Right hindlimb (tissue), 1 donor: ENCODE measurements around the gene TST.

Source experiments
- DNase-seq: peaks from one replicate; pipeline ENCODE4 v3.0.0-alpha.2; 2018

Gene TST

DNA sequence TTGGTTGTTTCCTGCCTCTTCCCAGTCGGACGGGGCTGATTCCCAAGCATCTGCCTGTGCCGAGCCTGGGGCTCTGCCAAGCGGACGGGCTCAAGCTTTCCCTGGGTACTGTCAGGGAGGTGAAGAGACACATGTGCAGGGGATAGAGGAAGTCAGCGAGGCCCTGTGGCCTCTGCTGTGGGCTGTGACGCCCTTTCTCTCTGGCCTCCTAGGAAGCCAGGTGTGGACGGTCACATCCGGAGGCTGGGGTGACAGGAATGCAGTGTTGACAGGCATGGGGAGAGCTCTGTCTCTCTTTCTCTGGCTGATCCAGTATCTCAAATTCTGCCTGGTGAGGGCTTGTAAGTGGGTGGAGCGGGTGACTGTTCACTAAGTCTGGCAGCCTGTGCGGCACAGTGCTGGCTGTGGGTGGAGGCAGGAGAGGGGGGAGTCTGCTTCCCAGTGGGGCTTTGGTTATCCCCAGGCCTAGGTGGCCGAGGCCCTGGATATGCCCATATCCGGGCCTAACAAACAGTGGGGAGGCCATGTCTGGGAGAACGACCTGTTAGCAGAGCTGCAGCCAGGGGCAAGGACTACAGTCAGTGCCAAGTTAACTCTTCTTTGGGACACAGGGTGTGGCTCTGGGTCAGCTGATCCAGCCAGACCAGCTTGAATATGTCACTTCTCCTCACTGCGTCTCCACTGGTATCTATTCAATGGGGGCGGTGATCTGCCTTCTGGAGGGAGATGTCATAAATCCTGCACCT, 34.2 kb upstream of the TST start:
- DNase-seq: no peak

DNA sequence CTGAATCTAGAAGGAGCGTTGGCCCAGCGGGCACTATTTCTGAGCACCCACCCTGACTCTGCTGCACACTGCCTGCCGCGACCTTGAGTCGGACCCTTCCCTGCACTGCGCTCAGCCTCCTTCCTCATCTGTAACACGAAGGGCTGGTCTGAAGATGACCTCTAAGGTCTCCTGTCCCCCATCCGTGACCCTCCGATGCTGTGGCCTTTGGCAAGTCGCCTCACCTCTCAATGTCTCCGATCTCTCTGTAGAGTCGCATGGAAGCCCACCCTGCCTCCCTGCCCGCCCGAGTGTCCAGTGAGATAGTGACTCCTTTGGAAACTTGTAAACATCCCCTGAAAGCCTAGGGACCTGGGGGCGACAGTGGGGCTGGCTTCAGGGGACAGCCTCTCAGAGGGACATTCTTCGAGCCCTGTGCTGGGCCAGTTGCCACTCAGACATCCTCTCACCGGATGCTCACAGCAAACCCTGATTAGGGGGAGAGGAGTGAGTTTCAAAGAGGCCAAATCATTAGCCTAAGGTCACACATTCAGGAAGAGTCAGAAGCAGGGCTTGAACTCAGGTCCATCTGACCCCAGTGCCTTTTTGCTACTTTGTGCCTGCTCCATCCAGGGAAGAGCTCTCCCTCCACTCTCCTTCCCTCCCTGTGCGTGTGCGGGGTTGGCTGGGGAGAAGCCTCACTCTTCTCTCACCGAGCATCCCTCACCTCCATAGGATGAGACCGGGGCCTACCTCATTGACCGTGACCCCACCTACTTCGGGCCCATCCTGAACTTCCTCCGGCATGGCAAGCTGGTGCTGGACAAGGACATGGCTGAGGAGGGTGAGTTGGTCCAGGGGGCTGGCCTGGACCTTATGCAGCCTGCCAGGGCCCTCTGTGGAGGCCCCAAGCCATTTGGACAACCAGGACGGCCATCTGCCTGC, 33.4 kb upstream of the TST start:
- no peak for DNase-seq

DNA sequence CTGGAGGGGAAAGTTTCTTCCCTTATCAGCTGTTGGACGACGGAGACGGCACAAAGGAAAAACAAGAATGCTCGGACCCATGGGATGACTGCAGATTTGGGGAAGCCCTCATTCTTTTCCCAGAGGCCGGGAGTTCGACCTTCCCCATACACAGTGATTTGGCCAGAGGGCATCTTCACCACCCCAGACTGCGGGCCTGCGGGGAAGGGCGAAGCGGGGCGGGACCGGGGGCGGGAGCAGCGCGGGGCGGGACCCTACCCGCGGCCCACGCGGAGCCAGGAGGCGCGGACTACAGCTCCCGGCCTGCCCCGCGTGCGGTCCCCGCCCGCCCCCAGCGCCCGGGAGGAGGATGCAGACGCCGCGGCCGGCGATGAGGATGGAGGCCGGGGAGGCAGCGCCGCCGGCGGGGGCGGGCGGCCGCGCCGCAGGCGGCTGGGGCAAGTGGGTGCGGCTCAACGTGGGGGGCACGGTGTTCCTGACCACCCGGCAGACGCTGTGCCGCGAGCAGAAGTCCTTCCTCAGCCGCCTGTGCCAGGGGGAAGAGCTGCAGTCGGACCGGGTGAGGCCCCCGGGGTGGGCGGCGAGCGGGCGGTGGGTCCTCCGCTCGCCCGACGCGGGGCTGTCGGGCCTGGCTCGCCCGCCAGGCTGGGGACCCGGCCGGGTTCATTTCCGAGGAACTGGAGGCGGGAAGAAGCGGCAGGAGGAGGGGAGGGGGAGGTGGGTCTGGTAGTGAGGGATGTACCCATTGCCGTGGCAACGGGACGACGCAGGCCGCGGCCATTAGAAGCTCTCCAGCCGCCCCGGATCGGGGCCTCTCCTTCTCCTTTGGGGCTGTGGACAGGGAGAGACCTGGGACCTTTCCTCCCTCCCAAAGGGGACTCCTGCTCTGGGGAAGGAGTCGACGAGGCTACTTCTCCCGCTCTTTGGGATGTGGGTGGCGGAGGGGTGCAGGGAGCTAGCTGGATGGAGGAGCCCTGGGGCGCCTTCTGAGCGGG, 32.4 kb upstream of the TST start, which contains the start of gene KCTD17:
TSS of gene KCTD17 (plus strand) at position 352 of the 995 bp plus-strand sequence. CDS start at position 371, 19 bp downstream.
- DNase-seq: peak; percentile 86

DNA sequence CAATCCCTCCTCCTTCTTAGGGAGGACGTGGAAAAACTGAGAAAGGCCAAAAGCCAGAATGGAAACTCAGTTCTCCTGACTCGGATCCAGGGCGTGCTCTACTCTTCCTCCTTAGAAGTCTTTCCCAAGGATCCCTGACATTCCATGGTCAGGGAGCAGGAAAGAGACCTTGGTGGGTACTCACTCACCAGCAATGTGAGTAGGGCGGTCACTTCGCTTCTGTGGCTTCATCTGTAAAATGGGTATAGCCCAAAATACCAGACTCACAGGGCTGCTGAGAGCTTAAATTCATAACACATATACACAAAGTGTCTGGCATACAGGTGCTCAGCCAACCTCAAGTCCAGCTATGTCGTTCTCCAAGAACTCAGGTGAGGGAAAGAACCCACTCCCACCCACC, 31.7 kb upstream of the TST start:
- no peak for DNase-seq

DNA sequence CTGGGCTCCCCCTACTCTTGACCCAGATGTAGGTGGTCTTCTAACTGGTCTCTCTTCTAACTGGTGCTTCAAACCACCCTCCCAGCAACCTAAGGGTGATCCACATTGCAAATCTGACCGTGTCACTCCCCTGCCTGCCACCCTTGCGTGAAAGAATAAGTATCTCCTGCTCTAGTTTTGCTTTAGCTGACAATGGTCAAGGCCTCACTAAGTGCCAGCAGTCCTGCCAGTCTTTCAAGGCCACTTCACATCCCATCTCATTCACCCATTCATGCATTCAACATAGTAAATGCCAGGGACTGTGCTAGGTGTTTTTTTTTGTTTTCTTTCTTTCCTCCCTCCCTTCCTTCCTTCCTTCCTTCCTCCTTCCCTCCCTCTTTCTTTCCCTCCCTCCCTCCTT, 30.0 kb upstream of the TST start:
- DNase-seq: no peak

DNA sequence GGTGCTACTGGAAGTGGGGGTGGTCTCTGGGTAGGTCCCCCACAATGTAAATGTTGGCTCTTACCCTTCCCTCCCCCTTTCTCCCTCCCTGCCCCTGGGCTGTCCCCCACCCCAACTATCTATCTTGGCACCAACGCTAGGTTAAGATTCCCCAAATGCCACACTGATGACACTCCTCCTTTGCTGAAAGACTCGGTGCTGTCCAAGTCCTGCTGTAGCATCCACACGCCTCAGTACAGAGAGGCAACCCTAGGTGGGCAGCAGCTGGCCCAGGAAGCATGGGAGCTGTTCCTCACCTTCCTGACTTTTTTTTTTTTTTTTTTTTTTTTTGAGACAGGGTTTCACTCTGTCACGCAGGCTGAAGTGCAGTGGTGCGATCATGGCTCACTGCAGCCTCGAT, 28.9 kb upstream of the TST start:
- DNase-seq: no peak

DNA sequence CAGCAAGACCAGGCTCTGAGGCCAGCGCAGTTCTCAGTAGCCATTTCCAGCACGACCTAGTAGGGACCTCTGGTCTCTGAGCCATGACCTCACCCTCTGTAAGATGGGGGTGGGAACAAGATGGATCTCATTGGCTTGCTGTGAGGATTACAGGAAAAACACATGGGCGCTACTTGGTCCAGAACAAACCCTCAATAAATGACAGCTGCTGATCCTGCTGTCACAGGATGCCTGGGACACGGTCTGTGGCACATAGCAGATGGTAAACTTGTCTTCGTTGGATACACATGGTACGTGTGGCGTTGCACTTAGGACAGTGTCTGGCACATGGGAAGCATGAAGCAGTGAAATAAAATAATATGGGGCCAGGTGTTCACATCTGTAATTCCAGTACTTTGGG, 27.8 kb upstream of the TST start:
- no peak for DNase-seq

DNA sequence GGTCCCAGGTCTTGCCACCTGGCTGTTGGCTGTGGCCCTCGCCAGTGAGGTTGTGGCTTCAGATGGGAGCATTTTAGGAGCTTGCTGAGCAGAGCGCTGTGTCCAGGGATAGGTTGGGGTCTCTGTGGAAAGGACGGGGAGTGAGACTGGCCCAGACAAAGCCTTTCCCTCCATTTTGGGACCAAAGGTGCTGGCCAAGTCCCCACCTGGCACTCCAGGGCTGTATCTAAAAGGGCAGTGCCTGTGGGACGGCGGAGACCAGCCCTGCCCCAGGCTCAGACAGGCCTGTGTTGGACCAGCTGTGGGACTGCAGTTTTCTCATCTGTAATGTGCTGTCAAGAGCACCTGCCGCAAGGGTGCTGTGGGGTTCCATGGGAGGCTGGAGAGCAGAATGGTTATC, 27.3 kb upstream of the TST start:
- DNase-seq: no peak

DNA sequence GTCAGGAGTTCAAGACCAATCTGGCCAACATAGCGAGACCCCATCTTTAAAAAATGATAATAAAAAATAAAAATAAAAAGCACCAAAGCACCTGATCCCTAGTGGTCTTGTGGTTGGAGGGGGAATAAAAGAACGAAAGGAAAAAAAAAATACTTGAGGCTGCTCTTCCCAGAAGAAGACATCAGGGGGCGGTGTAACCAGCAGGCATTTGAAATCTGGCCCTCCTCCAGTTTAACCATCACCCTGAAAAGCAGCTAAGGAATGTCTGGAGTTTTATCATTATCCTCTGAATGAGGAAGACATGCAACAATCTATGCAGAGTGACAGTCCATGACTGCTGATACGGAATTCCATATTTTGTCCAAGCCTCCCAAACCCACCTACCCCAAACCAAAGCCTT, 26.7 kb upstream of the TST start:
- no peak for DNase-seq

DNA sequence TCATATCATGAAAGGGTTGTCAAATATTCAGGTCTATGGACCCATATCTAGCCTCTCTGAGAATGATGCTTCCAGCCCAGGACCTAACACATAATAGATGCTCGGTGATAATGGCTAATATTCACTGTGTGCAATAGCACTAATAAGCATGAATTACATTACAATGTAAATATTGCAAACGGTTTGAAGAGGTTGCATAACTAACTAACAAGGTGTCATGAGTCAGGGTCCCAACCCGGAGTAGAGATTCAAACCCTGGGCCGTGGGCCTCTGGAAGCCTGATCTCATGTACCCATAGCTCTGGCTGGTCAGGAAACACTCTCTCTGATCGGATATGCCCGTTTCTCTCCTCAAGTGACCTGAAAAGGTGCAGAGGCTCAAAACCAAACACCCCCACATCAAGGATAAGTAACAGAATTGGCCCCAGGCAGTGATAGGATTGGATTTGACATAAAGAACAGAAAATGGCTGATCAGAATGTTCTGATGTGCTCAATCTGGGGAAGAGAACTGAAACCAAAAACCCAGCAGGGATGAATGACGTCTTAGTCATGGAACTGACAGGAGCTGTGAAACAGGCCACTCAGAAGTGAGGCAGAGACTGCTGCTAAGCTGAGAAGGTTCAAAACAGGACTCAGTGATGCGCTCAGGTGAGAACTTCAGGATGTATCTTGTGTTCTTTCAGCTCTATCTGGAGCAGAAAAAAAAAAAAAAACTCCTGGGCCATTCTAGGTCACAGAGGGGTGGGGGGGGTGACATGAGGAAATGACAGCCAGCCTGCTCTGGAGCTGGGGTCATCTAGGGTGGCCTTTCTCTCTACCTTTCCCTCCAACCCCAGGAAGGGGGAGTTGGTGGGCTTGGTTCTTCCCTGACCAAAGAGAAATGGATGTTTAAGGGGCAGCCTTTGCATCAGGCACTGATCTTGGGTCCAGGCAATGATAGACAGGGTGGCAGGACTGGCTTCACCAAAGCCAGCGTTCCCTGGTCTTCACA, 25.7 kb upstream of the TST start:
- no peak for DNase-seq

DNA sequence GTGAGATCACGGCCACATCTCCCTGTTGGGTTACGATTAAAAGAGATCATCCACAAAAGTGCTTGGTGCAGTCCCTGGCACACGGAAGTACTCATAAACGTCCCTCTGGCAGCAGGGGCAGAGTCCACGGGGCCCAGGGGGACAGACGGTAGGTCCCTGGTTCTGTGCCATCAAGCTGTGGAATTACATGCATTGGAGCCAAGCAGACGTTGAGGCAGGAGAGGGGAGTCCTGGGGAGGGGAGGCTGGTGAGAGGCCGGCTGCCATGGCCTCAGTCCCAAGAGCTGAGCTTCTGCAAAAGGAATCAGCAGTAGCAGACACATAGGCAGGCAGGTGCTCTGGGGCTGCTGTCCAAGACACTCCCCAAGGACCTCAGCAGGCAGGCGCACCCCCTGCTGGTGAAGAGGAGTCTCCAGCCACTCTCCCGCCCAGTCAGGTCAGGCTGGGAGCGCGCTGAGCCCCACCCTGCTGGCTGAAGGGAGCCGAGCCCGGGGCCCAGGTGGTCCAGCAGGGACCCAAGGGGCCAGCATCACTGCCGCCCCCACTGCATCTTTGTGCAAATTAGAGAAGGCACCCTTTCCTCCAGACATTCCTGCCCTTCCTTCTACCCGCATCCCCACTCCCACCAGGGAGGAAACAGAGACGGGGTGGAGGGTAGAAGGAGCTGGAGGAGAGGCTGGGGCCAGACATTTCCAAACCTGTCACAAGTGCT, 24.7 kb upstream of the TST start:
- no peak for DNase-seq

DNA sequence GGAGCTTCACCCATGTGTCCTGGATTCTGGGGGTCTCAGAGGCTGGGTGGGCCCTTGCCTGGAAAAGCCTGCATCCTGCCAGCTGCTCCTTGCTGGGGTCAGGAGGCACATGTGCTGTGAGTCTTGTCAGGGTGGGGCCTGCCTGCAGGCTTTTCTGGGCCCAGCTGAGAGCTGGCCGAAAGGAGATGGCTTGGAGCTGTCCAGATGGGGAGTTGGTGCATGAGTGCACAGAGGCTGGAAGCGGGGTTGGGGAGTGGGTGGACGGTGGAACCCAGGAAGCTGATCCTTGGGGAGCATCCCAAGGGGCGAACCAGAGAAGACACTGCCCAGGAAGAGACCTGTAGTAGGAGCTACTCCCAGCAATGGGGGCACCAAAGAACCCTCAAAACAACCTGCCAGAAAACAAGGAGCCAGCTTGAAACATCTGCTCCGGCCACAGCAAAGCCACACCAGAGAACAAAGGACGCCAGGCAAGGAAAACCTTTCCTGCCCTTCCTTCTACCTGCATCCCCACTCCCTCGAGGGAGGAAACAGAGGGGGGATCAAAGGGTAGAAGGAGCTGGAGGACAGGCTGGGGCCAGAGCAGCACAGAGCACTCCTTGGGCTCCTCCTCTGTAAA, 24.1 kb upstream of the TST start:
- no peak for DNase-seq

DNA sequence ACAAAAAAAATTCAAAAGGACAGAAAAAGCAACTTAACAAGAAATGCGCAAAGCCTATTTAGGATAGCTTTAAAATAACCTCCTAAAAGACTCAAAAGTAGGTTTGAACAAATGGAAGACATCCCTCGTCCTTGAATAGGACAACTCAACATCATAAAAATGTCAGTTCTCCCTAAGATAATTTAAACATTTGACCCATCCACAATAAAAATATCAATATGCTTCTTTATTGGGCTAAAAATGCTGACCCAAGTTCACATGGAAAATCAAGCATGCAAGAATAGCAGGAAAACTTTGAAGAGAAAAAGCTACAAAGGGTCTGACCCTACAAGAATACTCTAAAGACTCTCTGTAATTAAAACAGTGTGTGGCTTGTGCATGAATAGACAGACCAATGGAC, 20.2 kb upstream of the TST start:
- DNase-seq: no peak

DNA sequence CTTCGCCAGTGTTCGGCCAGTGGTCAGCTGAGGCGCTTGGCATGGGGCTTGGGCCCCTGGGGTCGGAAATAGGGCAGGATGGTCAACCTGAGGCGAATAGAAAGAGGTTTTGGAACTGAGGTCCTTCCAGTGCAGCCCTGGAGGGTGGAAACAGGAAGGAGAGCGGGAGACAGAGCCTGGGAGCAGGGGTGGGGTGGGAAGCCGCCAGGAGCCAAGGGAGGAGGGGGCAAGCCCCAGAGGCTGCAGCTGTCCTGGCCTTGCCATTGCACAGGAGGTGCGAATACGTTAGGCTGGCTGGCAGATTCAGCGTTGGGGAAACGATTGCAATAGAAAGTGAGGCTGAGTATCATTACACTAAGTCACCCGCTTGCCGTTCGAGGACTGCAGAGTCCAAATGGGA, 18.4 kb upstream of the TST start:
- DNase-seq: no peak

DNA sequence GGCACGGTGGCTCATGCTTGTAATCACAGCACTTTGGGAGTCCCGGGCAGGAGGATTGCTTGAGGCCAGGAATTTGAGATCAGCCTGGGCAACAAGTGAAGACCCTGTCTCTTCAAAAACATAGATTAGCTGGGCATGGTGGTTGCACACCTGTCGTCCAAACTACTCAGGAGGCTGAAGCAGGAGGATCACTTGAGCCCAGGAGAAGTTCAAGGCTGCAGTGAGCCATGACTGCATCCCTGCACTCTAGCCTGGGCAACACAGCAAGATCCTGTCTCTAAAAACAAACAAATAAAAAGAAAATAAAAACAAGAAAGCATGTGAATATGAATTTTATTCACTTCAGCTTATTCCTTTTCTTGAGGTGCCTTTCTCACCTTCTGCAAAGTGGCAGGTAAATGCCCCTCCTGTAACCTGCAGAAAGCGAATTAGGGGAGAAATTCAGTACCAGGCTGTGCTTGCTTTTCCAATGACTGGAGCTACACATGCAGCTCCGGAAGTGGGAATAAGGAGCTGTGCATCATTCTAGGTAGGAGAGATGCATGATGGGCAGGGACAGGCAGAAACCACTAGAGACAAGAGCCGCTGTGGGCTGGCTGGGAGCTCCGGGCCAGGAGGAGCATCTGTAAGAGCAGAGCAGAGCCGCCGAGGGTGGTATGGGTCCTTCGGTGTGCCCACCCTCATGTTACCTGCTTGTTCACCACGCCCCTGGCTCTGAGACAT, 17.6 kb upstream of the TST start:
- DNase-seq: no peak

DNA sequence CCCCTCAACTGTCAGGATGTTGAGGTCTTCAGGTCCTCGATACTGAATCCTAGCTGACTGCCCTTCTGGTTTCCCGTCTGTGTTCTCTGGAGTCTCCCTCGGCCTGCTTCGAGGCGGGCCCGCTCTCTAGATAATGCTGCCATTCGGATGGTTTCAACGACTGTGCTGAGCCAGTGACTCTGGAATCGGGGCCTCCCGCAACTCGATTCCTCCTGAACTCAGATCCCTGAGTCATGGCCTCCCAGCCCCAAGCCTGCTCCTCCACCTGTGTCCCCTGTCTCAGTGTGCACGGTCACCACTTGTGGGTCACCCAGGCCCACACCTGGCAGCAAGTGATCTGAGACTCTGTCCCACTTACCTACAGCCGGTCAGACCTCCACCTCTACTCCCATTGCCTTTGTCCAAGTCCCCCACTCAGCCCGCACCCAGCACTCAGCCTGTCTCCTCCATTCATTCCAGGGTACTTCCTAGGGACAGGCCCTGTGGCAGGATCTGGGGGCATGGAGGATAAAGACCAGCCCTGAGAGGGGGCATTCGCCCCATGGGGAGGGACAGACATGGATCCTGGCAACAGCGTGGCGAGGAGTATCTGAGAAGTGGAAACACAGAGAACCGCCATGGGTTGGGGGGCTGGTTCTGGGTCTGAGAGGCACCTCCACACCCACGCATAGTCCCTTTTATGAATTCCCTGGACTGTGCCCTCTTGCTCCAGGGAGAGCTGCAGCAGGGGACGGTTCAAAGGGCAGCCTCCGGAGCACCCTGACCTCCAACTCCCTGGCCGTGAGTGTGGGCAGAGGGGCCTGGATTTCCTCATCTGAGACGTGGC, 14.6 kb upstream of the TST start:
- DNase-seq: no peak

DNA sequence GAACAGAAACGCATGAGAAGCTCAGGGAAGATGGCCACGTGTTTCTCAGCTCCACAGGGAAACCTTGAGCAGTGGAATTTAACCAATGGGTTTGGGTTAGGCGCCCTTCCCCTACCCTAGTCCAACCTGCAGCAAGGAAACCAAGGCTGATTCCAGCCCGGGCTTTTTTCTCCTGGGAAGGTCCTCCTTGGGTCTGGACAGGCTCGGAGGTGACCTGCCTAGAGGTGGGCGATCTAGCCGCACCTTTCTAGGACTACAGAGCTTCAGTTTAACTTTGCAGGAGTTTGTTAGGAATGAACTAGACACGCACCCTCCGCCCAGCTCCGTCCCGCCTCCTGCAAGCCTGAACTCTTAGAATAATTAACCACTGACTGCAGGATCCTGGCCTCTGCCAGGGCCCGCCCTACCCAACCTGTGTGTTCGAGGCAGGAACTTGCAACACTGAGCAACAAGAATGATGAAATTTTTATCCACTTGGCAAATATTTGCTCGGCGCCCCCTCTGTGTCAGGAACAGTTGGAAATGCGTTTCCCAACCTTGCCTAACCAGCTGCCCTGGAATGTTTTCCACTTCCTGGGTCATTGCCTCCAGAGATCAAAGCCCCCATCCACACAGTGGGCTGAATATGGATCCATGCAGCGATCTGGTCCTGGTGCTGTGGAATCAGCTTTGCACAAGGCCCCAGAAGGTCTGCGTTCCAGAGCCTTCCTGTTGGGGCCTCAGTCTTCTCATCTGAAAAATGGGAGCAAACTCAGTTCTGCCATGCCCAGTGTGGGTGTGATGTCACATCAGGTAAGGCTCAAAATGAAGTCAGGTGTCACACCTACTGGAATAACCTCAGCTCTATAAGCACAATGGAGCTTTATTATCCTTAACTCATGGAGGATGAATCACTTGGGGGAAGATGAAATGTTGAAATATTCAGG, 13.6 kb upstream of the TST start:
- no peak for DNase-seq

DNA sequence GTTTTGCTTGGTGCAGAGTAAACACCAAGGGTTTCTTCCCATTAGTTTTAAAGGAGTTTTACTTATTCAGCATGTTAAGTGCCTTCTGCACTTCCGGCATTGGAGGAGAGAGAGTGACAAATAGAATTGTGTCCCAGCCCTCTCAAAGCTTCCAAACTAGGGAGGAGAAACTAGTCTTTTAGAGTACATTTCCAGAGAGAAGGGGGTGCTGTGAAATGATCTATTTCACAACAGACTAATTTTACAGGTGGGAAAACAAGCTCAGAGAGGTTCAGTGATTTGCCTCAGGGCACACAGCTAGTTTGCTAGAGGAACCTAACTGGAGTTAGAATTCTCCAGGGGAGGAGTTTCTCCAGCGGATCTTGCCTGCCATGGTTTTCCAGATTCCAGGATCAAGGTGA, 12.9 kb upstream of the TST start:
- no peak for DNase-seq
